GM06990 (cell line): Measurements from ENCODE around the gene CDHR2.

ENCODE experiments used
- DNase-seq: peaks from one replicate; pipeline ENCODE4 v3.0.0-alpha.2; 2011; ENCODE audit not compliant: insufficient read length; ENCODE audit errors: extremely low read depth
- H3K27me3 ChIP-seq: replicated peaks from 2 replicates; pipeline ENCODE4 v1.6.0; 2011; ENCODE audit warnings: low read length; ENCODE audit not compliant: control insufficient read depth, insufficient read depth
- H3K36me3 ChIP-seq: 2 replicates; pipeline ENCODE4 v1.5.1; 2011; ENCODE audit warnings: low read length; ENCODE audit not compliant: control insufficient read depth, insufficient read depth
- H3K4me3 ChIP-seq: replicated peaks from 2 replicates; pipeline ENCODE4 v1.5.1; 2011; ENCODE audit warnings: low read depth, mild to moderate bottlenecking, control low read depth, low read length
- CTCF ChIP-seq: IDR thresholded peaks from 2 replicates; pipeline ENCODE4 v1.5.1; 2011; ENCODE audit warnings: low read length, control low read depth, mild to moderate bottlenecking, inconsistent platforms; ENCODE audit not compliant: insufficient read depth, poor library complexity, severe bottlenecking

CDHR2 gene

DNA sequence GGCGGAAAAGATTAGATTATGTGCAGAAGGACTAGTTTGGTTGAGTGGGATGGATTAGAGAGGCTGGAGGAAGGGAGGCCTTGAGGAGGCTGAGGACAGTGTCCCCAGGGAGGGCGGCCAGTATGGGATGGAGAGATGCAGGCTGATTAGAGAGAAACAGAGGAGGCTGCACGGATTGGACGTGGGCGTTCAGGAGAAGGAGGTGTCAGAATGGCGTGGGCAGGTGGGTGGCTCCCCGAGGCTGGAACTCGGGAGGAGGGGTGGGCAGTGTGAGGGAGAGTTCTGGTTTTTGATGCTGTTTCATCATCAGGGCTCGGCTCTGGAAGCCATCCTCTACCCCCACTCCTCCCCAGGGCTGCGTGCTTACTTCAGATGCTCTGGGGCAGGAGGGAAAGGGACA is 13.0 kb downstream of the CDHR2 start:
- Histone ChIP-seq H3K4me3 (no peak overlapping the region), H3K27me3 (no peaks in the 10 kb centered on the region; the same call in 1 of the 2 replicates)
- DNase-seq: no peak

DNA sequence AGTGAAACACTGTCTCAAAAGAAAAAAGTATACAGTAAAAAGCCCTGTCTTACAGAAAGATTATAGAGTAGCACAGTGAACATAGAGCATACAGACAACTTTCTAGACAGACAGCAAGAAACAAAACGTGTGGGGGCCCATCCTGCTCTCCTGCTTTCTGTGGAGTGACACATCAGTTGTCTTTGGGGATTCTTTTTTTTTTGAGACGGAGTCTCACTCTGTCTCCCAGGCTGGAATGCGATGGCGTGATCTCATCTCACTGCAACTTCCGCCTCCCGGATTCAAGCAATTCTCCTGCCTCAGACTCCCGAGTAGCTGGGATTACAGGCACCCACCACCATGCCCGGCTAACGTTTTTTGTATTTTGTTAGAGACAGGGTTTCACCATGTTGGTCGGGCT is 14.9 kb downstream of the CDHR2 start:
- H3K4me3 ChIP-seq: no peak overlapping the region
- TF ChIP-seq CTCF: no peak
- H3K27me3 ChIP-seq: no peaks in the 10 kb centered on the region; the same call in 1 of the 2 replicates
- no peaks in the 10 kb centered on the region for H3K36me3 ChIP-seq
- DNase-seq: no peak

More for the DNA sequence above, 13.0 kb downstream of the CDHR2 start:
- TF ChIP-seq CTCF: no peak
- no peaks in the 10 kb centered on the region for H3K36me3 ChIP-seq

GRCh38 chr5:176565760-176566288 is 16.7 kb downstream of the CDHR2 start:
- no peaks in the 10 kb centered on the region for H3K36me3 ChIP-seq
- TF ChIP-seq CTCF: no peak
- DNase-seq: no peak
- no peak overlapping the region for H3K4me3 ChIP-seq
- no peaks in the 10 kb centered on the region; the same call in 1 of the 2 replicates for H3K27me3 ChIP-seq

GRCh38 chr5:176568657-176569056 is 19.5 kb downstream of the CDHR2 start:
- no peaks in the 10 kb centered on the region; the same call in 1 of the 2 replicates for H3K27me3 ChIP-seq
- TF ChIP-seq CTCF: no peak
- H3K36me3 ChIP-seq: no peaks in the 10 kb centered on the region
- H3K4me3 ChIP-seq: no peak overlapping the region
- no peak for DNase-seq

DNA sequence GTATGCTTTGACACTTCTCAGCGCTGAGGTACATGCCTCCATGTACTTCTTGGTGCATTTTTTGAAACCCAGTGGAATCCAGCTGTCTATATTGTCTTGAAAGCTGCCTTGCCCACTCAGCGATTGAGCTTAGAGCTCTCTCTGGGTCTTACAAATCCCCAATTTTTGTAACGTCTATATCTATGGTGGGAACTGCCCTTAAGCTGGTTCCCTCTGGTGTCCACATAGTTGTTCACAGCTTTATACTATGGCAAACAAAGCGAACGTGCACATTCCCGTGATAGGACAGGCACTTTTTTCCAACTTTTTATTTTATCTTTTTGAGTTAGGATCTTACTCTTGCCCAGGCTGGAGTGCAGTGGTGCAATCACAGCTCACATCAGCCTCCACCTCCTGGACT is 20.9 kb downstream of the CDHR2 start:
- no peak for TF ChIP-seq CTCF
- DNase-seq: no peak
- Histone ChIP-seq H3K27me3 (no peaks in the 10 kb centered on the region; the same call in 1 of the 2 replicates), H3K36me3 (no peaks in the 10 kb centered on the region), H3K4me3 (no peak overlapping the region)
